H1 (cell line): ENCODE data around the gene GTF2F2. TPM values are rescaled to one million over a fixed set of nuclear protein-coding genes. Genes with fewer than 3 reads are reported as not detected.

ENCODE experiments used
- CTCF ChIA-PET: fragments of 300-600 bp; sonication (Branson Sonifier 250); formaldehyde crosslinking; loops from one replicate; lab custom pipeline; 2021; ENCODE audit not compliant: partially characterized antibody; lab: Charles Lee
- POLR2A ChIA-PET: fragments of 300-600 bp; sonication (Branson Sonifier 250); formaldehyde crosslinking; loops from one replicate; lab custom pipeline; 2021; ENCODE audit warnings: inconsistent platforms; ENCODE audit not compliant: partially characterized antibody; lab: Charles Lee
- DNase-seq, 2 experiments: peaks; one replicate each; pipeline versions ENCODE4 v3.0.0 to v3.0.0-alpha.2; 2010 to 2022; ENCODE audit warnings: low spot score in 2 of 2, low read depth in 1 of 2, mixed read lengths in 1 of 2
- FAIRE-seq: peaks from 2 replicates; lab custom pipeline; 2011; peaks lifted over from hg19 to GRCh38; lab: Jason Lieb, UNC
- H2AFZ ChIP-seq: 2 replicates; pipeline ENCODE4 v1.8.1; 2012; ENCODE audit warnings: low read length, inconsistent platforms
- H2AK5ac ChIP-seq: 2 replicates; pipeline ENCODE4 v1.6.1; 2013; ENCODE audit warnings: low read depth, low read length
- H2BK120ac ChIP-seq: replicated peaks from 2 replicates; pipeline ENCODE3; 2013; ENCODE audit warnings: low read depth, low read length, inconsistent platforms
- H2BK12ac ChIP-seq: 2 replicates; pipeline ENCODE4 v1.6.1; 2013; ENCODE audit warnings: low read depth, low read length
- H2BK15ac ChIP-seq: 2 replicates; pipeline ENCODE4 v1.6.1; 2013; ENCODE audit warnings: low read length
- H2BK20ac ChIP-seq: 2 replicates; pipeline ENCODE4 v1.6.1; 2013; ENCODE audit warnings: low read length
- H2BK5ac ChIP-seq: 2 replicates; pipeline ENCODE4 v1.6.1; 2013; ENCODE audit warnings: low read depth, low read length
- H3K14ac ChIP-seq: 2 replicates; pipeline ENCODE4 v1.6.1; 2013; ENCODE audit warnings: inconsistent platforms; ENCODE audit not compliant: insufficient read length
- H3K18ac ChIP-seq: 2 replicates; pipeline ENCODE4 v1.6.1; 2013; ENCODE audit warnings: low read length; ENCODE audit errors: extremely low read depth
- H3K23ac ChIP-seq: 2 replicates; pipeline ENCODE4 v1.6.1; 2013; ENCODE audit warnings: inconsistent platforms; ENCODE audit not compliant: insufficient read length
- H3K23me2 ChIP-seq: 2 replicates; pipeline ENCODE4 v1.6.1; 2013; ENCODE audit warnings: low read depth, low read length
- H3K27ac ChIP-seq: 2 replicates; pipeline ENCODE4 v1.6.1; 2011; ENCODE audit warnings: low read depth, low read length, inconsistent platforms
- H3K27me3 ChIP-seq, 4 experiments: replicated peaks in 1 of 4; 1 replicate in 1 of 4; 2 replicates in 3 of 4; pipeline versions ENCODE4 v1.6.1 to v1.8.1; 2011 to 2013; ENCODE audit warnings: low read length in 3 of 4, mild to moderate bottlenecking in 3 of 4, inconsistent platforms in 2 of 4, mixed read lengths in 2 of 4, moderate library complexity in 1 of 4; ENCODE audit not compliant: control insufficient read depth in 3 of 4, insufficient read depth in 3 of 4; ENCODE audit errors: extremely low read depth in 1 of 4
- H3K36me3 ChIP-seq, 4 experiments: 2 replicates each; pipeline versions ENCODE4 v1.6.1 to v1.8.1; 2011 to 2013; ENCODE audit warnings: mild to moderate bottlenecking in 4 of 4, low read length in 3 of 4, moderate library complexity in 2 of 4, control low read depth in 1 of 4, inconsistent platforms in 1 of 4; ENCODE audit not compliant: insufficient read depth in 4 of 4, control insufficient read depth in 2 of 4
- H3K4ac ChIP-seq: replicated peaks from 2 replicates; pipeline ENCODE3; 2013; ENCODE audit warnings: low read length, low read depth, mixed read lengths, inconsistent platforms; ENCODE audit not compliant: insufficient read length
- H3K4me1 ChIP-seq, 4 experiments: replicated peaks in 1 of 4; 1 replicate in 1 of 4; 2 replicates in 3 of 4; pipeline versions ENCODE4 v1.6.1 to v1.8.1; 2011 to 2013; ENCODE audit warnings: low read length in 3 of 4, inconsistent platforms in 2 of 4, mixed read lengths in 1 of 4; ENCODE audit not compliant: insufficient read depth in 4 of 4, control insufficient read depth in 3 of 4
- H3K4me2 ChIP-seq, 2 experiments: 2 replicates each; pipeline versions ENCODE4 v1.6.1 to v1.8.1; 2011 to 2013; ENCODE audit warnings: low read depth in 2 of 2, low read length in 2 of 2, control low read depth in 1 of 2, inconsistent platforms in 1 of 2, mild to moderate bottlenecking in 1 of 2; ENCODE audit not compliant: insufficient read depth in 1 of 2
- H3K4me3 ChIP-seq, 4 experiments: fragments of 200-600, 300-600 bp in 1 of 4; sonication (generic), shearing (Covaris generic), sonication (Bioruptor Twin) in 1 of 4; 2 replicates each; pipeline versions ENCODE4 v1.5.1 to v1.8.1; 2011 to 2016; ENCODE audit warnings: low read length in 4 of 4, low read depth in 3 of 4, control low read depth in 2 of 4, inconsistent platforms in 2 of 4, mild to moderate bottlenecking in 2 of 4, mixed read lengths in 1 of 4, moderate library complexity in 1 of 4; ENCODE audit not compliant: insufficient read depth in 2 of 4; ENCODE audit errors: extremely low read depth in 1 of 4
- H3K56ac ChIP-seq: replicated peaks from 2 replicates; pipeline ENCODE3; 2013; ENCODE audit warnings: low read depth, mild to moderate bottlenecking, mixed read lengths, low read length, inconsistent platforms; ENCODE audit not compliant: insufficient read length
- H3K79me1 ChIP-seq: 2 replicates; pipeline ENCODE4 v1.6.1; 2013; ENCODE audit warnings: low read depth, low read length, control low read depth
- H3K79me2 ChIP-seq, 2 experiments: 2 replicates each; pipeline versions ENCODE4 v1.6.1 to v1.8.1; 2012 to 2013; ENCODE audit warnings: low read length in 2 of 2, mild to moderate bottlenecking in 2 of 2, inconsistent platforms in 1 of 2; ENCODE audit not compliant: insufficient read depth in 2 of 2, control insufficient read depth in 1 of 2
- H3K9ac ChIP-seq, 4 experiments: replicated peaks in 1 of 4; 1 replicate in 1 of 4; 2 replicates in 3 of 4; pipeline versions ENCODE4 v1.6.1 to v1.8.1; 2011 to 2013; ENCODE audit warnings: low read depth in 3 of 4, low read length in 3 of 4, control low read depth in 2 of 4, mild to moderate bottlenecking in 2 of 4, moderate library complexity in 2 of 4, inconsistent platforms in 1 of 4; ENCODE audit errors: extremely low read depth in 1 of 4
- H3K9me3 ChIP-seq, 2 experiments: 2 replicates each; pipeline versions ENCODE4 v1.6.1 to v1.8.1; 2012 to 2013; ENCODE audit warnings: mild to moderate bottlenecking in 2 of 2, moderate library complexity in 2 of 2, control low read depth in 1 of 2, inconsistent platforms in 1 of 2, low read depth in 1 of 2, low read length in 1 of 2, mixed read lengths in 1 of 2; ENCODE audit not compliant: insufficient read depth in 2 of 2
- H4K20me1 ChIP-seq, 2 experiments: replicated peaks in 1 of 2; 2 replicates each; pipeline versions ENCODE3 to v1.8.1; 2011 to 2013; ENCODE audit warnings: inconsistent platforms in 2 of 2, low read length in 2 of 2, mild to moderate bottlenecking in 1 of 2; ENCODE audit not compliant: insufficient read depth in 2 of 2, control insufficient read depth in 1 of 2
- H4K5ac ChIP-seq: 2 replicates; pipeline ENCODE4 v1.6.1; 2013; ENCODE audit warnings: low read length, low read depth, mixed read lengths, inconsistent platforms; ENCODE audit not compliant: insufficient read length
- H4K8ac ChIP-seq: 2 replicates; pipeline ENCODE4 v1.8.0; 2013; ENCODE audit warnings: mild to moderate bottlenecking, moderate library complexity, low read length, inconsistent platforms; ENCODE audit not compliant: insufficient read depth; ENCODE audit errors: extremely low read depth
- H4K91ac ChIP-seq: replicated peaks from 2 replicates; pipeline ENCODE3; 2013; ENCODE audit warnings: low read length, mixed read lengths, inconsistent platforms; ENCODE audit not compliant: insufficient read length
- CBX8 ChIP-seq: fragments of 300-800, 300-1000 bp; sonication (generic); IDR thresholded peaks from 2 replicates; pipeline ENCODE4 v1.7.1; 2016; ENCODE audit warnings: low read depth, low read length, borderline replicate concordance
- WGBS, 2 experiments: shearing (Covaris generic) in 1 of 2; methylation state at CpG; one replicate each; pipeline versions ENCODE4 v1.1.6 to v1.1.7; 2013 to 2015; ENCODE audit warnings: low lambda C conversion rate in 2 of 2, mixed read lengths in 2 of 2, inconsistent platforms in 1 of 2, low coverage in 1 of 2, missing lambda C conversion rate in 1 of 2; ENCODE audit not compliant: insufficient replicate concordance in 2 of 2, insufficient coverage in 1 of 2, insufficient read length in 1 of 2; ENCODE audit errors: extremely low coverage in 1 of 2, missing lambda C conversion rate in 1 of 2; 5-methylcytosine and 5-hydroxymethylcytosine counted together
- polyA plus RNA-seq, 7 experiments: library from polyadenylated mRNA; depleted of rRNA in 3 of 7; stranded (reverse) in 5 of 7; unstranded in 2 of 7; fragments of >200 nt in 5 of 7; fragments of 200-250 nt in 2 of 7; gene quantifications; 1 replicate in 5 of 7; 2 replicates in 1 of 7; 4 replicates in 1 of 7; pipeline versions ENCODE4 v1.2.1 to v1.2.3, GENCODE V29; 2011 to 2013; ENCODE audit warnings: missing spikeins in 2 of 7, mixed read lengths in 2 of 7
- total RNA-seq: library from RNA; stranded (reverse); fragmentation: NEBNext Ultra II Directional; extraction: Animal tissue kit (Norgen Biotek cat#: 25700); gene quantifications from 2 replicates; pipeline ENCODE4 v1.2.1, GENCODE V29; 2021

Gene GTF2F2
- total and polyA plus RNA-seq, 2 of the 8 experiments (the other 6 are each of a cell fraction or from before 2014, with no cell fraction given): 10.8 to 31.1 TPM

DNA sequence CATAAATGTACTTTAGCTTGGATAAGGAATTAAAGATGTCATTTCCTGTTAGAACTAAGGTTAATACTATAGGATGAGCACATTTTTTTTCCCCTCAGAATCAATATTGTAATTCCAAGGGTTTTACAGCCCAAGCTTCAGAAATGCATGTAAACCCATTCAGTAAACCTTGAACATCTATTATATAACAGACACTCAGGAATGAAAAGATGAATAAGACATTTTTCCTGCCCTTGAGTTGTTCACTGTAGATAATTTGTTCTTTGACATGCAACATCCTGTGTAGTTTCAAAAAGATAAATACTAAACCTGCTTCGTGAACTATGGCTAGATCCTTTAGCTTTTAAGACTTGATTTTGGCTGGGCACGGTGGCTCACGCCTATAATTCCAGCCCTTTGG, 102.2 kb downstream of the GTF2F2 start:
- Histone ChIP-seq H4K5ac (no peak overlapping the region), H3K4me3 (no peak overlapping the region), H2BK20ac (no peak overlapping the region), H3K4ac (no peak overlapping the region), H2BK5ac (no peak overlapping the region), H2AFZ (no peak overlapping the region), H3K27ac (no peak overlapping the region), H3K18ac (no peak overlapping the region), H2BK12ac (no peak overlapping the region), H2BK15ac (no peak overlapping the region), H3K9me3 (no peaks in the 10 kb centered on the region), H3K27me3 (no peaks in the 10 kb centered on the region), H3K56ac (no peak overlapping the region), H2AK5ac (no peak overlapping the region), H2BK120ac (no peak overlapping the region), H3K14ac (no peak overlapping the region), H3K9ac (no peak overlapping the region), H3K23ac (no peak overlapping the region), H3K4me2 (no peak overlapping the region), H3K4me1 (peaks cover 0 to 5% (median 4%) of the 10 kb centered on the region in 4 experiments; a peak in 5 of 7 replicates), H4K91ac (no peak overlapping the region), H4K8ac (no peak overlapping the region), H3K36me3 (no peaks in the 10 kb centered on the region), H3K79me2 (peaks cover 0 to 8% of the 10 kb centered on the region in 2 experiments; a peak in 1 of 4 replicates), H4K20me1 (no peaks in the 10 kb centered on the region), H3K79me1 (no peaks in the 10 kb centered on the region; the same call in 1 of the 2 replicates), H3K23me2 (no peaks in the 10 kb centered on the region)
- POLR2A ChIA-PET: interaction anchor here (0.8 kb wide), 1 partner anchor 12 kb away, joined by 3 read pairs; no protein-coding TSS in a partner anchor
- 98% methylated on average over 3 of the region's 3 CpGs; no CpG with 5 or more reads in 1 of the 2 experiments for WGBS, 2 experiments
- CTCF ChIA-PET: no interaction called here
- DNase-seq (no peak), FAIRE-seq (no peak)
- no peak for TF ChIP-seq CBX8
